Embryonic facial prominence (tissue), 1 donor: ENCODE results near the gene SSTR3.
A peak's percentile ranks its signal among the peaks of the same experiment; 100 is the strongest.

Experiments
- DNase-seq: peaks from one replicate; pipeline ENCODE4 v3.0.0-alpha.2; 2016; ENCODE audit errors: extremely low spot score

The SSTR3 gene

GRCh38 chr22:37196539-37197450 lies 15.5 kb downstream of the SSTR3 start:
- no peak for DNase-seq

GRCh38 chr22:37195921-37196320 lies 16.4 kb downstream of the SSTR3 start:
- DNase-seq, result no peak

- DNase-seq, result no peak
These were observed 17.5 kb downstream of the SSTR3 start for GRCh38 chr22:37194750-37195149.

GRCh38 chr22:37193629-37194191 lies 18.6 kb downstream of the SSTR3 start:
- no peak for DNase-seq

- DNase-seq, result no peak
These were observed 19.5 kb downstream of the SSTR3 start for GRCh38 chr22:37192741-37193140.

GRCh38 chr22:37192204-37192603 lies 20.1 kb downstream of the SSTR3 start:
- DNase-seq, result no peak

GRCh38 chr22:37190262-37190780 lies 22.0 kb downstream of the SSTR3 start:
- no peak for DNase-seq

GRCh38 chr22:37188901-37189466 lies 23.3 kb downstream of the SSTR3 start:
- no peak for DNase-seq

GRCh38 chr22:37187891-37188761 lies 24.2 kb downstream of the SSTR3 start, which contains the start of gene C1QTNF6:
Gene C1QTNF6 (minus strand): TSS chr22:37188247. CDS start chr22:37188213, 34 bp downstream.
- DNase-seq, result peak; percentile 34

- DNase-seq, result no peak
These were observed 24.8 kb downstream of the SSTR3 start for GRCh38 chr22:37187552-37187890.

GRCh38 chr22:37186997-37187522 lies 25.2 kb downstream of the SSTR3 start:
- no peak for DNase-seq

- no peak for DNase-seq
These were observed 25.9 kb downstream of the SSTR3 start for GRCh38 chr22:37186228-37186996.

- DNase-seq, result no peak
These were observed 26.5 kb downstream of the SSTR3 start for GRCh38 chr22:37185646-37186227.

GRCh38 chr22:37184816-37185541 lies 27.3 kb downstream of the SSTR3 start:
- no peak for DNase-seq

GRCh38 chr22:37184380-37184755 lies 27.9 kb downstream of the SSTR3 start:
- no peak for DNase-seq

GRCh38 chr22:37183432-37184379 lies 28.6 kb downstream of the SSTR3 start:
- no peak for DNase-seq

GRCh38 chr22:37182949-37183245 lies 29.4 kb downstream of the SSTR3 start:
- DNase-seq, result no peak

- DNase-seq, result no peak
These were observed 30.0 kb downstream of the SSTR3 start for GRCh38 chr22:37182101-37182948.
